ENCODE measurements around the gene PRKD1.

Gene PRKD1

DNA sequence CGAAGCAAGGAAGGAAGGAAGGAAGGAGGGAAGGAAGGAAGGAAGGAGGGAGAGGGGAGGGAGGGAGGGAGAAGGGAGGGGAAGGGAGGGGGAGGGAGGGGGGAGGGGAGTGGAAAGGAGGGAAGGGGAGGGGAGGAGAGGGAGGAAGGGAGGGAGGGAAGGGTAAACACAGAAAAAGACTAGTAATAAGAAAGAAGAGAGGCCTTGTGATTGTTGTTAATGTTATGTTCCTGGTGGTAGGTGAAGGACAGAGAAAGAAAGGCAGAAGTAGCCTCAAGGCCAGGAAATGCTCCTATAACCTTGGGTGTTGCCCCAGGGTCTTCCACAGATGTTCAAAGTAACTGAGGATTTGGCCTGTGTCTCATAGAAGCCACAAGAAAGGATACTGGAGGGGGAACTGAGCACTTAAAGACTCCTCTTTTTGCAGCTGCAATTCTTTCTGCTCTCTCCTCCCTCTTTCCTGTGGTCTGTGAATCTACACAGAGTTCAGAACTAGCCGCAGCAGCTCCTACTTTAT, 164.2 kb downstream of the PRKD1 start:
- TF ChIP-seq, protein P1, sequence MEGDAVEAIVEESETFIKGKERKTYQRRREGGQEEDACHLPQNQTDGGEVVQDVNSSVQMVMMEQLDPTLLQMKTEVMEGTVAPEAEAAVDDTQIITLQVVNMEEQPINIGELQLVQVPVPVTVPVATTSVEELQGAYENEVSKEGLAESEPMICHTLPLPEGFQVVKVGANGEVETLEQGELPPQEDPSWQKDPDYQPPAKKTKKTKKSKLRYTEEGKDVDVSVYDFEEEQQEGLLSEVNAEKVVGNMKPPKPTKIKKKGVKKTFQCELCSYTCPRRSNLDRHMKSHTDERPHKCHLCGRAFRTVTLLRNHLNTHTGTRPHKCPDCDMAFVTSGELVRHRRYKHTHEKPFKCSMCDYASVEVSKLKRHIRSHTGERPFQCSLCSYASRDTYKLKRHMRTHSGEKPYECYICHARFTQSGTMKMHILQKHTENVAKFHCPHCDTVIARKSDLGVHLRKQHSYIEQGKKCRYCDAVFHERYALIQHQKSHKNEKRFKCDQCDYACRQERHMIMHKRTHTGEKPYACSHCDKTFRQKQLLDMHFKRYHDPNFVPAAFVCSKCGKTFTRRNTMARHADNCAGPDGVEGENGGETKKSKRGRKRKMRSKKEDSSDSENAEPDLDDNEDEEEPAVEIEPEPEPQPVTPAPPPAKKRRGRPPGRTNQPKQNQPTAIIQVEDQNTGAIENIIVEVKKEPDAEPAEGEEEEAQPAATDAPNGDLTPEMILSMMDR (IDR thresholded peaks at IDR 0.05; ENCODE audit: low read depth, low read length) = no peak
- no peak for TF ChIP-seq EZH2phosphoT487 (IDR thresholded peaks at IDR 0.05; ENCODE audit: low read depth)
- Histone ChIP-seq H3K79me2 (ENCODE audit: low read length) (no peaks in the 10 kb centered on the region), H3K4me3 (ENCODE audit: low read length) (no peak overlapping the region)

DNA sequence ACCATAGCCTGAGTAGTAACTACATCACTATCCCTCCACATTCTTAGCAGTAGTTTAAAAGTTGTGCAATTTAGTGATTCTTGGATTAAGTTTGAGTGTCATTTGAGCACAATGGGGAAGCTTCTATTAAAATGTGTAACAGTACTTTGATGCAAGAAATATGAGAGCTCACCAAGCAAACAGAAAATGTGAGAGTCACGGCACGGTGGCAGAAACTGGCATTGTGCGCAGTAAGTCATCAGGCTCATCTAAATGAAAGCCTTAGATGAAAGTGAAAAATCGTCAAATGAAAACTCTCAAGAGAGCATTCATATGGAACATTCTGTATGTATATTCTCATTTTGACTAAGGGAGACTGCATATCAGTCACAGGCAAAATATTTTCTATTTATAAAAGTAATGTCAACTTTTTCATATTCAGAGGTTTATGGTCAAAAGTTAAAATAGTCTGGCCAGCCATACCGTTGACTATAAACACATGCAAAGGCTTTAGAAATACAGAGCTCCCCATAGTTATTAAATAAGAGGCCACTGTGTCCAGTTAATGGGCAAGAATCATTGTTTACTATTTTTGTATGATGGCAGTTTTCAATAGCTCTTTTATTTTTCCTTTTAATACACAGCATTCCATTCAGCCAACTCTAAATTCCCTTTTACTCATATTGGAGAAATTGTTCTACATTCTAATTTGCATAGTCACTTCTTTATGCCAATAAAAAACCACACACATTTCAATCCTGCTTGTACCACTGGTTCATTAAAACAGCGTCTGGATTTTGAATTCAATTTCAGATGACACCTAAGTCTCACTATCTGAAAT, 167.9 kb downstream of the PRKD1 start:
- H2AFZ ChIP-seq (ENCODE audit: low read depth, low read length) = no peak overlapping the region

More for the DNA sequence above, 164.2 kb downstream of the PRKD1 start:
- peaks cover 2% of the 10 kb centered on the region for H3K36me3 ChIP-seq (replicated peaks; ENCODE audit: low read depth, low read length)
- no peak overlapping the region for H3K27ac ChIP-seq (ENCODE audit: low read length)
- peaks cover 26% of the 10 kb centered on the region for H3K4me1 ChIP-seq (ENCODE audit: low read length)
- no peak overlapping the region for H3K4me2 ChIP-seq (ENCODE audit: low read length)
- H3K9ac ChIP-seq (ENCODE audit: low read length) = no peak overlapping the region
- H4K20me1 ChIP-seq (ENCODE audit: insufficient read depth, low read length) = no peaks in the 10 kb centered on the region
- no peaks in the 10 kb centered on the region for H3K27me3 ChIP-seq (ENCODE audit: low read depth, low read length)
- H2AFZ ChIP-seq (ENCODE audit: low read depth, low read length) = no peak overlapping the region
- no peaks in the 10 kb centered on the region; the same call in 1 of the 2 replicates for H3K9me3 ChIP-seq (ENCODE audit: insufficient read depth, low read length)

DNA sequence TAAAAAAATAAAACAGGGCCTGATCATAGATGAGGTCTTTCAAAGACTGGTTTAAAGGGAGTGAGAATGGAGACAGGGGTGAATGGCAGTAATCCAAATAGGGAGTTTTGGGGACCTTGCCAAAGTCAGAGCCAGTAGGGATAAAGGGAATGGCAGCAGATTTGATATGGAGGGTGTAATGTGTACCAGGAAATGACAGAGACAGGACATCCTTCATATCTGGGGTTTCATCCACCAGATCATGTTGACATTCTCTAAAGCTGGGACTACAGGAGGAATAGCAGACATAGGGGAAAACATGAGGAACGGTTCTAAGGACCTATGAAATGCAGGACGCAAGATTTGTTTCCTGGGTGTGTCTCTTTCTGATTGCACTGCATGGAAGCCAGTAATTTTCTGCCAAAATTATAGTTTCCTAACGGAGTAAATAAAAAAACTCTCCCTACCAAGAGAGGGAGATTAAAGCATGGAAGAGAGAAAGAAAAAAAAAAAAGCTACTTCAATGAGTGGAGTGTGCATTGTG, 169.9 kb downstream of the PRKD1 start:
- Histone ChIP-seq H3K4me2 (ENCODE audit: low read length) (peak overlapping the region; percentile 89), H3K27ac (ENCODE audit: low read length) (peak overlapping the region; percentile 10; the same call in 1 of the 2 replicates), H3K36me3 (replicated peaks; ENCODE audit: low read depth, low read length) (peaks cover 2% of the 10 kb centered on the region), H3K9ac (ENCODE audit: low read length) (no peak overlapping the region), H3K9me3 (ENCODE audit: insufficient read depth, low read length) (no peaks in the 10 kb centered on the region), H3K27me3 (ENCODE audit: low read depth, low read length) (0 out of 2 replicates have a peak, but pooled peaks cover 4% of the 10 kb centered on the region), H2AFZ (ENCODE audit: low read depth, low read length) (no peak overlapping the region), H4K20me1 (ENCODE audit: insufficient read depth, low read length) (no peaks in the 10 kb centered on the region), H3K4me1 (ENCODE audit: low read length) (peaks cover 41% of the 10 kb centered on the region), H3K4me3 (ENCODE audit: low read length) (peak overlapping the region; percentile 59), H3K79me2 (ENCODE audit: low read length) (no peaks in the 10 kb centered on the region)
- TF ChIP-seq, protein P1 (IDR thresholded peaks at IDR 0.05; ENCODE audit: low read depth, low read length) = no peak
- TF ChIP-seq EZH2phosphoT487 (IDR thresholded peaks at IDR 0.05; ENCODE audit: low read depth) = no peak

More for the DNA sequence above, 167.9 kb downstream of the PRKD1 start:
- Histone ChIP-seq H3K9me3 (ENCODE audit: insufficient read depth, low read length) (no peaks in the 10 kb centered on the region), H3K27me3 (ENCODE audit: low read depth, low read length) (0 out of 2 replicates have a peak, but pooled peaks cover 4% of the 10 kb centered on the region), H3K79me2 (ENCODE audit: low read length) (no peaks in the 10 kb centered on the region), H3K4me1 (ENCODE audit: low read length) (peaks cover 41% of the 10 kb centered on the region), H3K4me3 (ENCODE audit: low read length) (peak overlapping the region; percentile 47), H3K4me2 (ENCODE audit: low read length) (peak overlapping the region; percentile 89), H3K27ac (ENCODE audit: low read length) (peak overlapping the region; percentile 74), H3K36me3 (replicated peaks; ENCODE audit: low read depth, low read length) (peaks cover 2% of the 10 kb centered on the region), H4K20me1 (ENCODE audit: insufficient read depth, low read length) (no peaks in the 10 kb centered on the region), H3K9ac (ENCODE audit: low read length) (peak overlapping the region; percentile 11; the same call in 1 of the 2 replicates)
- no peak for TF ChIP-seq EZH2phosphoT487 (IDR thresholded peaks at IDR 0.05; ENCODE audit: low read depth)
- TF ChIP-seq, protein P1 (IDR thresholded peaks at IDR 0.05; ENCODE audit: low read depth, low read length) = no peak

DNA sequence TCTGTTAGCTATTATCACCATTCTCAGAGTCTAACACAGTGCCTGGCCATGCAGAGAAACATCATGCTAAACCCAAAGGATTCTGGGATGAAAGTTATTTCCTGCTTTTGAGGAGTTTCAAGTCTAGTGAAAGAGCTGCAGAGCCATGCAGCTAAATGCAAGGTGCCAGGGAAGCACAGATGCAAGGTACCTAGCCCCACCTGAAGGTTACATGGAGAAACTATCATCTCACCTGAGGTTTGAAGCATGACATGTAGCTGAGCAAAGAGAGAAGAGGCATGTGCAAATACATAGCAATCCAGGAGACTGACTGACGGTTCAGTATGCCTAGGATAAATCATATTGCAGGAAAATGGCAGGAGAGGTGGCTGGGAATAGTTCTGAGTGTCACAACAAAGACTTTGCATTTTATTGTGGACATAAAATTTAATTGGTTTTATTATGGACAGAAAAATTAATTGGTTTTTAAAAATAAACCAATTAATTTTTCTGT, 170.4 kb downstream of the PRKD1 start:
- Histone ChIP-seq H3K9me3 (ENCODE audit: insufficient read depth, low read length) (no peaks in the 10 kb centered on the region), H3K79me2 (ENCODE audit: low read length) (no peaks in the 10 kb centered on the region)
- TF ChIP-seq, protein P1 (IDR thresholded peaks at IDR 0.05; ENCODE audit: low read depth, low read length) = peak; percentile 13; the same call in 1 of the 2 replicates
- no peak for TF ChIP-seq EZH2phosphoT487 (IDR thresholded peaks at IDR 0.05; ENCODE audit: low read depth)

More for the DNA sequence above, 170.4 kb downstream of the PRKD1 start:
- peaks cover 41% of the 10 kb centered on the region for H3K4me1 ChIP-seq (ENCODE audit: low read length)
- no peaks in the 10 kb centered on the region for H4K20me1 ChIP-seq (ENCODE audit: insufficient read depth, low read length)
- no peak overlapping the region for H2AFZ ChIP-seq (ENCODE audit: low read depth, low read length)
- peaks cover 2% of the 10 kb centered on the region for H3K36me3 ChIP-seq (replicated peaks; ENCODE audit: low read depth, low read length)
- 0 out of 2 replicates have a peak, but pooled peaks cover 4% of the 10 kb centered on the region for H3K27me3 ChIP-seq (ENCODE audit: low read depth, low read length)
- no peak overlapping the region for H3K27ac ChIP-seq (ENCODE audit: low read length)
- H3K4me3 ChIP-seq (ENCODE audit: low read length) = no peak overlapping the region
- H3K4me2 ChIP-seq (ENCODE audit: low read length) = no peak overlapping the region
- H3K9ac ChIP-seq (ENCODE audit: low read length) = no peak overlapping the region
